Neuronal stem cell (in vitro differentiated cells): ENCODE results near the gene TAF4B.

Source experiments
- DNase-seq: peaks from one replicate; pipeline ENCODE4 v3.0.0-alpha.2; 2013; ENCODE audit warnings: low spot score
- H2AFZ ChIP-seq: one replicate; pipeline ENCODE4 v1.6.1; 2013; ENCODE audit warnings: mild to moderate bottlenecking, low read length, inconsistent platforms
- H2AK5ac ChIP-seq: 2 replicates; pipeline ENCODE4 v1.6.1; 2013; ENCODE audit warnings: low read depth, mild to moderate bottlenecking, inconsistent platforms, low read length, moderate library complexity, mixed read lengths
- H2BK120ac ChIP-seq: 2 replicates; pipeline ENCODE4 v1.6.1; 2013; ENCODE audit warnings: low read depth, mild to moderate bottlenecking, inconsistent platforms, low read length, moderate library complexity, mixed read lengths
- H2BK12ac ChIP-seq: one replicate; pipeline ENCODE4 v1.6.1; 2013; ENCODE audit warnings: low read length, inconsistent platforms
- H2BK15ac ChIP-seq: 2 replicates; pipeline ENCODE4 v1.6.1; 2013; ENCODE audit warnings: mild to moderate bottlenecking, low read length, inconsistent platforms, mixed read lengths
- H2BK5ac ChIP-seq: one replicate; pipeline ENCODE4 v1.6.1; 2013; ENCODE audit warnings: inconsistent platforms, mild to moderate bottlenecking, low read length, moderate library complexity
- H3K14ac ChIP-seq: one replicate; pipeline ENCODE4 v1.6.1; 2013; ENCODE audit warnings: low read length, inconsistent platforms
- H3K18ac ChIP-seq: 2 replicates; pipeline ENCODE4 v1.6.1; 2013; ENCODE audit warnings: low read length, inconsistent platforms
- H3K23ac ChIP-seq: 2 replicates; pipeline ENCODE4 v1.6.1; 2013; ENCODE audit warnings: low read depth, mild to moderate bottlenecking, mixed read lengths, low read length, inconsistent platforms; ENCODE audit not compliant: poor library complexity
- H3K27ac ChIP-seq: replicated peaks from 3 replicates; pipeline ENCODE4 v1.5.1; 2013; ENCODE audit warnings: low read length, inconsistent platforms
- H3K27me3 ChIP-seq, 3 experiments: 2 replicates each; pipeline ENCODE4 v1.6.1; 2013; ENCODE audit warnings: low read length in 3 of 3, mild to moderate bottlenecking in 2 of 3, inconsistent platforms in 1 of 3, low read depth in 1 of 3, mixed read lengths in 1 of 3, moderate library complexity in 1 of 3; ENCODE audit not compliant: control insufficient read depth in 3 of 3, insufficient read depth in 3 of 3
- H3K36me3 ChIP-seq, 2 donors: replicated peaks in 1 of 2; 2 replicates each; pipeline ENCODE4 v1.6.1; 2013; ENCODE audit warnings: low read length in 2 of 2; ENCODE audit not compliant: control insufficient read depth in 2 of 2, insufficient read depth in 2 of 2
- H3K4ac ChIP-seq: 2 replicates; pipeline ENCODE4 v1.6.1; 2013; ENCODE audit warnings: inconsistent platforms, mild to moderate bottlenecking, low read length, moderate library complexity
- H3K4me1 ChIP-seq, 2 donors: 1 replicate in 1 of 2; 2 replicates in 1 of 2; pipeline ENCODE4 v1.6.1; 2013; ENCODE audit warnings: low read length in 2 of 2, low read depth in 1 of 2; ENCODE audit not compliant: control insufficient read depth in 2 of 2, insufficient read depth in 1 of 2
- H3K4me2 ChIP-seq: one replicate; pipeline ENCODE4 v1.6.1; 2013; ENCODE audit warnings: mild to moderate bottlenecking, low read length, inconsistent platforms; ENCODE audit not compliant: insufficient read depth, poor library complexity, severe bottlenecking
- H3K4me3 ChIP-seq, 2 donors: 2 replicates each; pipeline ENCODE4 v1.5.1; 2013; ENCODE audit warnings: low read length in 2 of 2, mild to moderate bottlenecking in 2 of 2, inconsistent platforms in 1 of 2, moderate library complexity in 1 of 2
- H3K79me1 ChIP-seq: one replicate; pipeline ENCODE4 v1.6.1; 2013; ENCODE audit warnings: low read depth, mild to moderate bottlenecking, inconsistent platforms, low read length, moderate library complexity
- H3K9ac ChIP-seq: one replicate; pipeline ENCODE4 v1.6.1; 2013; ENCODE audit warnings: mild to moderate bottlenecking, low read depth, low read length, inconsistent platforms; ENCODE audit not compliant: poor library complexity
- H3K9me3 ChIP-seq, 2 donors: replicated peaks in 1 of 2; 2 replicates each; pipeline versions ENCODE3 to v1.6.1; 2013; ENCODE audit warnings: low read length in 2 of 2, mild to moderate bottlenecking in 2 of 2, inconsistent platforms in 1 of 2, low read depth in 1 of 2, mixed read lengths in 1 of 2, moderate library complexity in 1 of 2; ENCODE audit not compliant: control insufficient read depth in 2 of 2, insufficient read depth in 1 of 2
- H4K8ac ChIP-seq: one replicate; pipeline ENCODE4 v1.6.1; 2013; ENCODE audit warnings: low read depth, mild to moderate bottlenecking, inconsistent platforms, low read length, moderate library complexity
- H4K91ac ChIP-seq: one replicate; pipeline ENCODE4 v1.6.1; 2013; ENCODE audit warnings: low read length, low read depth, mild to moderate bottlenecking, inconsistent platforms; ENCODE audit not compliant: poor library complexity
- WGBS, 2 donors: extraction: QIAGEN DNeasy Blood & Tissue Kit; methylation state at CpG; one replicate each; pipeline ENCODE4 v1.1.7; 2013; ENCODE audit warnings: missing lambda C conversion rate in 2 of 2, mixed read lengths in 1 of 2; ENCODE audit not compliant: insufficient read length in 2 of 2, insufficient replicate concordance in 1 of 2; ENCODE audit errors: extremely low coverage in 2 of 2; 5-methylcytosine and 5-hydroxymethylcytosine counted together

TAF4B gene

DNA sequence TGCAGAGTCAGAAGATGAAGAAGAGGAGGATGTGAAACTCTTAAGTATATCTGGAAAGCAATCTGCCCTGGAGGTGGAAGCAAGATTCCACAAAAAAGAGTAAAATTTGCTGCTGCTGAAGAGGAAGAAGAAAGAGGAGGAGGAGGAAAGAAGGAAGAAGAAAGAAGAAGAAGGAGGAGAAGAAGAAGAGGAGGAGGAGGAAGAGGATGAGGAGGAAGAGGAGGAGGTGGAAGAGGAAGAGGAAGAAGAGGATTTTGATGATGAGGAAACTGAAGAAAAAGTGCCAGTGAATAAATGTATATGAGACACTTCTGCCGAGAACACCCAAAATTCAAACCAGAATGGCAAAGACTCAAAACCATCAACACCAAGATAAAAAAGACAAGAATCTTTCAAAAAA is 20.9 kb upstream of the TAF4B start:
- Histone ChIP-seq H3K79me1 (no peaks in the 10 kb centered on the region), H2BK5ac (no peak overlapping the region), H3K4ac (no peak overlapping the region), H2BK120ac (no peak overlapping the region), H2AFZ (no peak overlapping the region), H3K27me3 (no peaks in the 10 kb centered on the region), H3K4me1 (peaks cover 0 to 4% of the 10 kb centered on the region in 2 donors), H3K4me2 (no peak overlapping the region), H3K14ac (no peak overlapping the region), H4K91ac (no peak overlapping the region), H3K23ac (no peak overlapping the region), H2BK12ac (no peak overlapping the region), H2BK15ac (no peak overlapping the region), H3K36me3 (no peaks in the 10 kb centered on the region), H3K18ac (no peak overlapping the region), H3K9me3 (peaks cover 0 to 2% of the 10 kb centered on the region in 2 donors), H2AK5ac (no peak overlapping the region), H3K9ac (no peak overlapping the region), H3K4me3 (no peak overlapping the region), H4K8ac (no peak overlapping the region), H3K27ac (no peak overlapping the region)
- WGBS, 2 donors, result no CpG with 5 or more reads among the region's 1 CpG
- DNase-seq, result no peak

DNA sequence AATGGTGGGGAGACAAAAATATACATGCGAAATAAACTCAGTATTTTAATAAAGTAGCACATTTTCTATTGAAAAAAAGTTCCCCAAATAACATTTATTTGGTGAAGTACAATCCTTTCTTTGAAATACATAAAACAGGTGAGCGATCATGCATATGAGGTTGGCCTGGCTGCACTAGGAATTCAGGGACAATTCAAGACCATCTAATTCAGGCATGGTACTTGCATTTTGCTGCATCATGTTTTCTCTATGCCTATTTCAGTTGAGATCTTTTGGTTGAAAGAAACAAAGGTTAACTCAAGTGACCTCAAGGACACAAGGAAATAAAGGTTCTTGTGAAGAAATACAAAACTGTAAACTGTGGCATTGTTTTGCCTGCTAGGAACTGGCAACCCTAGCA is 19.8 kb upstream of the TAF4B start:
- Histone ChIP-seq H2BK5ac (no peak overlapping the region), H3K9ac (no peak overlapping the region), H3K4ac (no peak overlapping the region), H4K8ac (no peak overlapping the region), H4K91ac (no peak overlapping the region), H3K23ac (no peak overlapping the region), H2AK5ac (no peak overlapping the region), H3K79me1 (no peaks in the 10 kb centered on the region), H3K4me2 (no peak overlapping the region), H3K9me3 (peaks cover 0 to 2% of the 10 kb centered on the region in 2 donors), H3K14ac (no peak overlapping the region), H3K18ac (no peak overlapping the region), H3K27ac (no peak overlapping the region), H3K27me3 (peaks cover 0 to 5% (median 0%) of the 10 kb centered on the region in 3 experiments), H3K4me1 (peaks cover 0 to 4% of the 10 kb centered on the region in 2 donors), H2BK15ac (no peak overlapping the region), H2BK12ac (no peak overlapping the region), H3K36me3 (no peaks in the 10 kb centered on the region), H2BK120ac (no peak overlapping the region), H3K4me3 (no peak overlapping the region), H2AFZ (no peak overlapping the region)
- WGBS, 2 donors, result no CpG with 5 or more reads among the region's 2 CpGs
- no peak for DNase-seq

GRCh38 chr18:26207937-26208336 is 18.3 kb upstream of the TAF4B start:
- no peaks in the 10 kb centered on the region for H3K79me1 ChIP-seq
- no peak overlapping the region for H3K4me2 ChIP-seq
- H3K23ac ChIP-seq, result no peak overlapping the region
- peaks cover 0 to 5% (median 0%) of the 10 kb centered on the region in 3 experiments for H3K27me3 ChIP-seq
- no peak overlapping the region for H3K27ac ChIP-seq
- H2BK12ac ChIP-seq, result no peak overlapping the region
- H2BK5ac ChIP-seq, result no peak overlapping the region
- no peak overlapping the region for H4K91ac ChIP-seq
- no peak overlapping the region for H2BK15ac ChIP-seq
- H3K18ac ChIP-seq, result no peak overlapping the region
- WGBS, 2 donors, result no CpG with 5 or more reads among the region's 3 CpGs
- H3K4me3 ChIP-seq, result no peak overlapping the region
- no peak overlapping the region for H4K8ac ChIP-seq
- no peak overlapping the region for H3K4ac ChIP-seq
- peaks cover 0 to 2% of the 10 kb centered on the region in 2 donors for H3K9me3 ChIP-seq
- no peaks in the 10 kb centered on the region for H3K36me3 ChIP-seq
- no peak overlapping the region for H3K14ac ChIP-seq
- H3K4me1 ChIP-seq, result peaks cover 0 to 4% of the 10 kb centered on the region in 2 donors
- no peak overlapping the region for H2AK5ac ChIP-seq
- H3K9ac ChIP-seq, result no peak overlapping the region
- H2AFZ ChIP-seq, result no peak overlapping the region
- H2BK120ac ChIP-seq, result no peak overlapping the region
- no peak for DNase-seq

DNA sequence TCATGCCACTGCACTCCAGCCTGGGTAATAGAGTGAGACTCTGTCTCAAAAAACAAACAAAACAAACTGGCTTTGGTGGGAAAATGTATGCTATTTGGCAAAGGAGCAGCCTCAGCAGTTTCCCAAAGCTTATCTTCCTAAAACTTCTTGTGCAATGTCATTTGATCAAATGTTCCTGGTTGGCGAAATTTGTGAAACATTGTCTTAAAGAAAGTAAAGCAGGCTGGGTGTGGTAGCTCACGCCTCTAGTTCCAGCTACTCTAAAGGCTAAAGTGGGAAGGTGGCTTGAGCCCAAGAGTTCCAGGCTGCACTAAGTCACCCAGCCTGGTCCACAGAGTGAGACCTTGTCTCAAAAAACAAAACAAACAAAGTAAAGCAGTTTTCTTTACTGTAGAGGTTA is 17.3 kb upstream of the TAF4B start:
- Histone ChIP-seq H2BK120ac (no peak overlapping the region), H4K8ac (no peak overlapping the region), H3K36me3 (no peaks in the 10 kb centered on the region), H3K4me3 (no peak overlapping the region), H2AFZ (no peak overlapping the region), H3K27me3 (peaks cover 0 to 5% (median 0%) of the 10 kb centered on the region in 3 experiments), H2BK12ac (no peak overlapping the region), H3K4me2 (no peak overlapping the region), H3K9ac (no peak overlapping the region), H3K18ac (no peak overlapping the region), H3K4me1 (peaks cover 0 to 4% of the 10 kb centered on the region in 2 donors), H2AK5ac (no peak overlapping the region), H3K23ac (no peak overlapping the region), H2BK5ac (no peak overlapping the region), H2BK15ac (no peak overlapping the region), H3K14ac (no peak overlapping the region), H3K4ac (no peak overlapping the region), H3K9me3 (no peaks in the 10 kb centered on the region), H3K79me1 (no peaks in the 10 kb centered on the region), H4K91ac (no peak overlapping the region), H3K27ac (no peak overlapping the region)
- no peak for DNase-seq
- no CpG with 5 or more reads among the region's 2 CpGs for WGBS, 2 donors
